NCI-H1417 (cell line): ENCODE measurements around the gene GTPBP6.
"Not testable (repeated sequence)": the region's sequence is repeated elsewhere in the genome, so short reads cannot be mapped to it uniquely, and the experiment has no call there.

Experiments
- DNase-seq, 3 experiments: peaks; one replicate each; lab custom pipeline; 2025; lab: John Stamatoyannopoulos, UW

Gene GTPBP6

DNA sequence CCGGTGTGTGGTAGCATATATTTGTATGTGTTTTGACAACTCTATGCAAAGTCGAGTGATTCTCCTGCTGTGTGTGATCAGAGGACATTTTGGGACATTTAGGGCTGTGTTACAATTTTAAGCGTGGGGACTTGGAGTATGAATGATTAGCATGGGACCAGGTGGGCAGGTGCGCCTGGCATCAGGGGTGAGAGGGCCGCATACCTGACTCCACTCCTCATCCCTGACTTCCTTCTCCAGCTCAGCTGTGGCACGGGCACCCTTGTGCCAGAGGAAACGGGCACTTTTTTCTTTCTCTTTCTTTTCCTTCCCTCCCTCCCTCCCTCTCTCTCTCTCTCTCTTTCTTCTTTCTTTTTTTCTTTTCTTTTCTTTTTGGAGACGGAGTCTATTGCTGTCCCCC is 53.1 kb downstream of the GTPBP6 start:
- DNase-seq: no peak

DNA sequence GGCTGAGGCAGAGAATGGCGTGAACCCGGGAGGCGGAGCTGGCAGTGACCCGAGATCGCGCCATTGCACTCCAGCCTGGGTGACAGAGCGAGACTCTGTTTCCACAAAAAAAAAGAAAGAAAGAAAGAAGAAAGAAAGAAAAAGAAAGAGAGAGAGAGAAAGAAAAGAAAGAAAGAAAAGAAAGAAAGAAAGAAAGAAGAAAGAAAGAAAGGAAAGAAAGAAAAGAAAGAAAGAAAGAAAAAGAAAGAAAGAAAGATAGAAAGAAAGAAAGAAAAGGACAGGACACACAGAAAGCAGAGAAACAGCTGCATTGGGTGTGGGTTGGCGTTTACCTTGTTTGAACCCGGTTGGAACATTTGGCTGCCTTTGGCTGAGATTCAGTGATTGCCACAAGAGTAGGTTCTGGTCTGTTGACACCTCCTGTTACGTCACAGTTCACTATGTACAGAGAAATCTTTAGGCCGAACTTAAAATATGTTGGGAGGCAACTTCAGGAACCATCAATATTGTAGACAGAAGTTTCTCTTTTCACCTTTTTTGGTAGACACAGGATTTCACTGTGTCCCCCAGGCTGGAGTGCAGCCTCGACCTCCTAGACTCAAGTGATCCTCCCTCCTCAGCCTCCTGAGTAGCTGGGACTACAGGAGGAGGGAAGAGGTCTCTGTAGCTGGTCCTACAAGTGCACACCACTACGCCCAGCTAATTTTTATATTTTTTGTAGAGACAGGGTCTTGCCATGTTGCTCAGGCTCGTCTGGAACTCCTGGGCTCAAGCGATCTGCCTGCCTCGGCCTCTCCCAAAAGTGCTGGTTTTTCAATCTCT is 53.8 kb downstream of the GTPBP6 start:
- DNase-seq: no peak

DNA sequence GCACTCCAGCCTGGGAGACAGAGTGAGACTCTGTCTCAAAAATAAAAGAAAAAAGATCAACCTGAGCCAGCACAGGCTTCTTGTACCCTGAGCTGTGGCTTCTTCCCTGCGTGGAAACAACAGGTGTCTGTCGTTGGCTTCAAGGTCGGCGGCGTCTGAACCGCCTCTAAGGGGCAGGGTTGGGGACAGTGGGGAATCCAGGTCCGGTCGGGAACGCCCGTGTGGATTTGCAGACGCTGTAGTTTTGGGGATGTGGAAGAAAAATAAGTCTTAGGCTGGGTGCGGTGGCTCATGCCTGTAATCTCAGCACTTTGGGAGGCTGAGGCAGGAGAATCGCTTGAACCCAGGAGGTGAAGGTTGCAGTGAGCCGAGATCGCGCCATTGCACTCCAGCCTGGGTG is 54.6 kb downstream of the GTPBP6 start:
- DNase-seq: not testable (repeated sequence)

DNA sequence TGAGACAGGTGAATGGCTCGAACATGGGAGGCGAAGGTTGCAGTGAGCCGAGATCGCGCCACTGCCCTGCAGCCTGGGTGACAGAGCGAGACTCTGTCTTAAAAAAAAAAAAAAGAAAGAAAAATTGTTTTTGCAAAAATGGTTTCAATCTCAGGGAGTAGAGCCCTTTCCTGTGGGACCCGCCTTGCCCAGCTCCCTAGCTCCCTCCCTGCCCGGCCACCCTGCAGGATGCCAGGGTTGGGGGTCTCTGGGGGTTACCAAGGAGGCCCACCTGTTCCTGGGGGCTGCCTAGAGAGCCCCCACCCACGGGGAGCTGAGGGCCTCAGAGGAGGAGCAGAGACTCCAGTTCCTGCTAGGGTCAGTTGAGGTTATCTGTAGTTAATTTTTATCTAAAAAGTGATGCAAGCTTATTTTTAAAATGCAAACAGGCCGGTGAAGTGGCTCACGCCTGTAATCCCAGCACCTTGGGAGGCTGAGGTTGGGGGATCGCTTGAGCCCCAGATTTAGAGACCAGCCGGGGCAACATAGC is 56.2 kb downstream of the GTPBP6 start:
- no peak for DNase-seq

DNA sequence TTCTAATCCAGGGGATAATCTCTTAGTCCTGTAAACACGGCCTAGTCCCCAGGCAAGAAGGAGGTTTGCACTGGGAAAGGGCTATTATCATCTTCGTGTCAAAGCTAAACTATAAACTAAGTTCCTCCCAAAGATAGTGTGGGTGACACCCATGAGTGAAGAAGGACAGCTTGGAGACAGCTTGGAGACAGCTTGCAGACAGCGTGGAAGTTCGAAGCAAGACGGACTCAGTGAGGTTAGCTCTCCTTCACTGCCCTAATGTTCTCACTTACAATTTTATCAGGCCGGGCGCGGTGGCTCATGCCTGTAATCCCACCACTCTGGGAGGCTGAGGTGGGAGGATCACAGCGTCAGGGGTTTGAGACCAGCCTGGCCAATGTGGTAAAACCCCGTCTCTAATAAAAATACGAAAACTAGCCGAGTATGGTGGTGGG is 56.7 kb downstream of the GTPBP6 start:
- no peak for DNase-seq

DNA sequence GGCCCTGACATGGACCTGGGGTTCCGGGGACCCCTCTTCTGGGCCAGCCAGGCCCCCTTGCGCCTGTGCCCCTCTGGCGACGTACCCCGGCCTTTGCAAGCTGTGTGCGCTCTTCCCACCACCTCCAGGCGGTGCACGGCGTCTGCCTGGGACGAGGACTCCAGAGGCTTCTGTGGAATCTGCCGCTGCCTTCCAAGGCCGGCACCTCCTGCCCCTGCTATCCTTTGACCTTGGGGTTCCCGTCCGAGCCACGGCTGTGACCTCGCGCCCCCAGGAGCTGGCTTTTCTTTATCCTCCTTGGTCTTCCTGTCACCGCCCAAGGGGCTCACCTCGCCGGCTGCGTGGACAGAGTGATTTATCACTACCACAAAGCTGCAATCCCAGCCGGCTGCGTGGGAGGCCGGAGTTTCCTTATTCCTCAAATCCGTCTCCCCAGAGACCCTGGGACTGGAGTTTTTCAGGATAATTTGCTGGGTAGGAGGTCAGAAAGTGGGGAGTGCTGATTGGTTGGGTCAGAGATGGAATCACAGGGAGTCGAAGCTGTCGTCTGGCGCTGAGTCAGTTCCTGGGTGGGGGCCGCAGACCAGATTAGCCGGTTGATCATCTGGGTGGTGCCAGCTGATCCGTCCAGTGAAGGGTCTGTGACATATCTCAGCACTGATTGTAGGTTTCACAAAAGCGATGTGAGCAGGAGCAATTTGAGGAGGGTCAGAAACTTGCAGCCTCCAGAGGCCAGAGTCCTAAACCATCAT is 57.3 kb downstream of the GTPBP6 start:
- DNase-seq: no peak

DNA sequence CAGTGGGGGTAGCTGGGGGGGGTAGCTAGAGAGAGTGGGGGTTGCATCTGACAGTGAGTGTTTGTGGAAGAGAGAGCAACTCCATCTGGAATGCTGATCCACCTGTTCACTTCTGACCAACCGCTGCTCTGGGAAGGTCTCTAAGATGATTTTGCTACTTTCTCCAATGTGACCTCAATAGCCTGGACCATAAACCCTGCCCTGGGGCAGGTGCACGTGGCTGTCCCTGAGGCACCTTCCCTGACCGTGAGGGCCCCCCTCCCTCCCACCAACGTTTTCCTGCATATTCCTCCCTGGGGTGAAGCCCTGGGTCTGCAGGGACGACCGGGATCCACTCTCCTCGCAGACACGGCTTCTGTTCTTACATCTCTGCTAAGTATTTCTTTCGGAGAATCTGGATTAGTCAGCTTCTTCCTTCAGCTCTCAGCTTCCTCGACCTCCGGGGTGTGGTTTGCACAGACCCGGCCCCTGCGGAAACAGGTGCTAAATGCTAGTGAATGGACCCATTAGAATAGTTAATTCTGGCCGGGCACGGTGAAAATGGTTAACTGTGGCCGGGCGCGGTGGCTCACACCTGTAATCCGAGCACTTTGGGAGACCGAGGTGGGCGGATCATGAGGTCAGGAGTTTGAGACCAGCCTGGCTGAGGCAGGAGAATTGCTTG is 58.8 kb downstream of the GTPBP6 start:
- no peak for DNase-seq

DNA sequence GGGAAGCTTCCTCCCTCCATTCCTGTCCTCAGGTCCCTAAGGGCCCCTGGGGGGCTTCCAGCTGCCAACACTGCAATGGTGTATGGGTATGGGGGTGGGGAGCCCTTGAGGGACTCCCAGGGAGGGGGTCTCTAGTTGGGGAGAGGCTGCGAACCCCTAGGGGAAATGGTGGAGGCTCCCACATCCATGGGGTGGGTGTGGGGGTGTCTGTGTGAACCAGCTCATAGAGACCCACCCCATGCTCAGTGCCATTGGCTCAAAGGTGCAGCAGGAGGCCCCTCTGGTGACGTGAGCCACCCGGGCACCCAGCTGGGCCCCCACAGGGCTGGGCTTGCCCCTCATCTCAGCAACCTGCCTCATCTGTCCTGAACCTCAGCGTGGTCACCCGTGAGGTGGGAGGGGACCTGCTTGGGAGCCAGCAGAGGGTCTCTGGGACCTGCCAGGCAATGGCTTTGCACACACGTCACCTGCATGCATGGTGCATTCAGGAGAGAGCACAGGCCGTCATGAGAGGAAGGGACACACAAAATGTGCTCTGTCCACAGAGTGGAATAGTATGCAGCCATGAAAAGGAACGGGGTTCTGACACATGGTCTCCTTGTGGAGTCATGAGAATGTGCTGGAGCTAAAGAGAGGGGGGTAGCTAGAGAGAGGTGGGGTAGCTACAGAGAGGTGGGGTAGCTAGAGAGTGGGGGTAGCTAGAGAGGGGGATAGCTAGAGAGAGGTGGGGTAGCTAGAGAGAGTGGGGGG is 60.1 kb downstream of the GTPBP6 start:
- DNase-seq: no peak

DNA sequence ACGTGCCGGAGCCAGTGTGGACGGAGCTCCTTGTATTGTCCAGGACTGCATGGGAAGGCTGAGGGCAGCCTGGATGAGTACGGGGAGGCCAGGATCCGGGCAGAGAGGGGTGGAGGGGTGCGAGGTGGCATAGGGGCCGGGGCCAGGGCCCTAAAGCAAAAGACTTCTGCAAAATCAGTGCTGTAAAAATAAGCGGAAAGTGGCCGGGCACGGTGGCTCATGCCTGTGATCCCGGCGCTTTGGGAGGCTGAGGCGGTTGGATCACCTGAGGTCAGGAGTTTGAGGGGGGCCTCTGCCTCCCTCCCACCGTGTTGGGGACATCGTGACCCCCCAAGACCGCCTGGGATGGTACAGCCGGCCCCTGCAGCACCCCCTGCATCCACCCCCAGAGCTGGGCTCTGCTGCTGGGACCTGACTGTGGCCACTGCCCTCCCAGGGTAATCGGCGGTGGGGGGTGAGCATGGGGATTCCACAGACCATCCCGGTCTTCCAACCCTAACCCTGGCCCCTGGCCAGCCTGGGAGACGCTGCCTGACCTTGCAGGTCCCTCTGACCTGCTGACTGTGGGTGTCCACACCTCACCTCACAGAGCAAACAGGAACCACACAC is 60.8 kb downstream of the GTPBP6 start:
- no peak for DNase-seq

DNA sequence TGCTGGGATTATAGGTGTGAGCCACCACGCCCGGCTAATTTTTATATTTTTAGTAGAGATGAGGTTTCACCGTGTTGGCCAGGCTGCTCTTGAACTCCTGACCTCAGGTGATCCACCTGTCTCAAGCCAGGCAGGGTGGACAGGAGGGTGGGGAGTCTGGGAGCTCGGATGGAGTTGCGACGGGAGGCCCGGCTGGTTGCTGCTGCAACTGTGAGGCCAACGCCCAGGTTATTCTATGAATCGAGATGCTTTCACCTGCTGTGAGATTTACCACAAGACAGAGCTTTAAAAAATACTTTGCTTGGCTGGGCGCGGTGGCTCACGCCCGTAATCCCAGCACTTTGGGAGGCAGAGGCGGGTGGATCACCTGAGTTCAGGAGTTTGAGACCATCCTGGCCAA is 61.5 kb downstream of the GTPBP6 start:
- DNase-seq: not testable (repeated sequence)

DNA sequence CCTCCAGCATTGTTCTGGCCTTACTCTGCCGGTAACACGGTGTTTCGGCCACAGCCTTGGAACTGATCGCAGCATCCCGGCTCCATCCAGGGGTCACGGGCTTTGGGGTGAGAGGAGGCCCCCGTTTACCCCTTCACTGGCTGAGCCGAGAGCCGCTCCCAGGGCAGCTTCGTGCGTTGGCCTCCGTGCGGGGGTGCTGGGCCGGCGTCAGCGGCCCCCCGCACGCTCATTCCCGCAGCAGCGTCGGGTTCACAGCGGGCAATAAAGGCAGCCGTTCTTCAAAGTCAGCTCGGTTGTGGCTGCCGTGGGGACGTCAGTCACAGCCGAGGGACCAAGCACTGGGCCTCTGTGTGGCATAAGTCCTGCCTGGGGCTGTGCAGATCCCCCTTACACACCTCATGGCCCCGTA is 62.7 kb downstream of the GTPBP6 start:
- no peak for DNase-seq
